HepG2 (cell line): ENCODE measurements around the gene EIF5A. TPM values are rescaled to one million over a fixed set of nuclear protein-coding genes. Genes with fewer than 3 reads are reported as not detected.

Experiments used
- CSRNP1 ChIP-seq: sonication (generic); formaldehyde crosslinking; IDR thresholded peaks from 2 replicates; pipeline ENCODE4 v1.8.1; 2023; ENCODE audit warnings: mild to moderate bottlenecking, missing genetic modification reagents
- DNMT3B ChIP-seq: conservative IDR thresholded peaks from 2 replicates; pipeline ENCODE4 v1.6.1; 2016; ENCODE audit warnings: missing biosample characterization, control low read depth
- GFI1 ChIP-seq: sonication (generic); formaldehyde crosslinking; IDR thresholded peaks from 2 replicates; pipeline ENCODE4 v1.5.0; 2020; ENCODE audit warnings: missing genetic modification reagents, mild to moderate bottlenecking, borderline replicate concordance
- GPBP1L1 ChIP-seq: sonication (generic); formaldehyde crosslinking; IDR thresholded peaks from 2 replicates; pipeline ENCODE4 v1.5.0; 2020; ENCODE audit warnings: mild to moderate bottlenecking, missing genetic modification reagents
- HOXA3 ChIP-seq: sonication (generic); formaldehyde crosslinking; IDR thresholded peaks from 2 replicates; pipeline ENCODE4 v1.5.0; 2020; ENCODE audit warnings: missing genetic modification reagents
- IKZF5 ChIP-seq: IDR thresholded peaks from 2 replicates; pipeline ENCODE4 v1.6.1; 2018; ENCODE audit warnings: missing genetic modification reagents, mild to moderate bottlenecking, missing compliant biosample characterization
- KLF12 ChIP-seq: sonication (generic); formaldehyde crosslinking; IDR thresholded peaks from 2 replicates; pipeline ENCODE4 v1.4.0; 2020; ENCODE audit warnings: missing genetic modification reagents, borderline replicate concordance
- MAFF ChIP-seq: IDR thresholded peaks from 2 replicates; pipeline ENCODE4 v1.6.1; 2011; ENCODE audit warnings: low read depth, low read length, improper control_type of control experiment
- MTF2 ChIP-seq: sonication (generic); formaldehyde crosslinking; IDR thresholded peaks from 2 replicates; pipeline ENCODE4 v1.5.0; 2020; ENCODE audit warnings: missing genetic modification reagents, borderline replicate concordance
- NR2F1 ChIP-seq, 2 experiments: fragments of 450-650 bp in 1 of 2; formaldehyde crosslinking in 1 of 2; IDR thresholded peaks; 2 replicates each; pipeline versions ENCODE4 v1.5.0 to v1.6.1; 2016 to 2020; ENCODE audit warnings: mild to moderate bottlenecking in 1 of 2, missing compliant biosample characterization in 1 of 2, missing genetic modification reagents in 1 of 2, moderate library complexity in 1 of 2
- POGZ ChIP-seq: sonication (generic); formaldehyde crosslinking; IDR thresholded peaks from 2 replicates; pipeline ENCODE4 v1.4.0; 2020; ENCODE audit warnings: mild to moderate bottlenecking, missing genetic modification reagents
- REPIN1 ChIP-seq: sonication (generic); formaldehyde crosslinking; IDR thresholded peaks from 2 replicates; pipeline ENCODE4 v1.8.0; 2022; ENCODE audit warnings: missing genetic modification reagents, low read depth, mild to moderate bottlenecking, borderline replicate concordance
- REXO4 ChIP-seq: sonication (generic); formaldehyde crosslinking; IDR thresholded peaks from 2 replicates; pipeline ENCODE4 v1.8.0; 2022; ENCODE audit warnings: missing genetic modification reagents, mild to moderate bottlenecking, borderline replicate concordance
- SMAD1 ChIP-seq: sonication (generic); formaldehyde crosslinking; IDR thresholded peaks from 2 replicates; pipeline ENCODE4 v1.4.0; 2020; ENCODE audit warnings: missing genetic modification reagents, low read depth, mild to moderate bottlenecking, borderline replicate concordance
- THAP11 ChIP-seq: IDR thresholded peaks from 2 replicates; pipeline ENCODE4 v1.6.1; 2016; ENCODE audit warnings: missing biosample characterization, missing genetic modification reagents
- THYN1 ChIP-seq: sonication (generic); formaldehyde crosslinking; IDR thresholded peaks from 2 replicates; pipeline ENCODE4 v1.8.1; 2023; ENCODE audit warnings: low read depth, mild to moderate bottlenecking, moderate library complexity, missing genetic modification reagents, borderline replicate concordance
- ZBTB38 ChIP-seq: sonication (generic); formaldehyde crosslinking; IDR thresholded peaks from 2 replicates; pipeline ENCODE4 v1.5.1; 2020; ENCODE audit warnings: mild to moderate bottlenecking, missing genetic modification reagents
- ZNF224 ChIP-seq: sonication (generic); formaldehyde crosslinking; IDR thresholded peaks from 2 replicates; pipeline ENCODE4 v1.5.0; 2020; ENCODE audit warnings: mild to moderate bottlenecking, missing genetic modification reagents
- ZNF512B ChIP-seq: sonication (generic); formaldehyde crosslinking; IDR thresholded peaks from 2 replicates; pipeline ENCODE4 v1.5.1; 2020; ENCODE audit warnings: missing genetic modification reagents, mild to moderate bottlenecking, borderline replicate concordance
- ZNF547 ChIP-seq: sonication (generic); formaldehyde crosslinking; IDR thresholded peaks from 2 replicates; pipeline ENCODE4 v1.5.1; 2020; ENCODE audit warnings: mild to moderate bottlenecking, missing genetic modification reagents
- ZNF557 ChIP-seq: sonication (generic); formaldehyde crosslinking; IDR thresholded peaks from 2 replicates; pipeline ENCODE4 v1.4.0; 2020; ENCODE audit warnings: missing genetic modification reagents
- ZNF572 ChIP-seq: sonication (generic); formaldehyde crosslinking; IDR thresholded peaks from 2 replicates; pipeline ENCODE4 v1.5.1; 2020; ENCODE audit warnings: mild to moderate bottlenecking, missing genetic modification reagents
- polyA plus RNA-seq, 8 experiments: library from polyadenylated mRNA; depleted of rRNA in 3 of 8; stranded (reverse) in 7 of 8; unstranded in 1 of 8; fragments of >200 nt; fragmentation: Illumina TruSeq in 4 of 8; extraction: Trizol in 4 of 8; gene quantifications; 2 replicates each; pipeline versions ENCODE4 v1.2.1 to v1.2.3, GENCODE V29; 2011 to 2016; ENCODE audit warnings: low read depth in 4 of 8, missing spikeins in 1 of 8, mixed read lengths in 1 of 8; ENCODE audit not compliant: insufficient read depth in 1 of 8
- total RNA-seq, 5 experiments: library from RNA; depleted of rRNA; stranded (reverse); fragments of >200 nt; fragmentation: Illumina TruSeq; extraction: Trizol; gene quantifications; 2 replicates each; pipeline ENCODE4 v1.2.3, GENCODE V29; 2016; ENCODE audit warnings: low read depth in 1 of 5

EIF5A gene
- total and polyA plus RNA-seq, 2 of the 13 experiments (the other 11 are each of a cell fraction or from before 2014, with no cell fraction given) = 319 to 337 TPM

GRCh38 chr17:7281953-7282751 lies 25.3 kb upstream of the EIF5A start (continued):
- TF ChIP-seq CSRNP1 (CRISPR knock-in tag) (0 out of 2 replicates have a peak, but pooled peaks have one; percentile 19), REXO4 (no peak), HOXA3 (CRISPR knock-in tag) (0 out of 2 replicates have a peak, but pooled peaks have one; percentile 29), POGZ (CRISPR knock-in tag) (no peak), SMAD1 (CRISPR knock-in tag) (no peak), ZNF547 (CRISPR knock-in tag) (no peak), MTF2 (CRISPR knock-in tag) (no peak), ZBTB38 (CRISPR knock-in tag) (0 out of 2 replicates have a peak, but pooled peaks have one; percentile 20), MAFF (no peak), ZNF512B (CRISPR knock-in tag) (no peak), THAP11 (CRISPR knock-in tag) (0 out of 2 replicates have a peak, but pooled peaks have one; percentile 13), DNMT3B (CRISPR knock-in tag) (no peak), IKZF5 (no peak), NR2F1 (CRISPR knock-in tag; IDR thresholded peaks at IDR 0.05) (no peak), ZNF224 (CRISPR knock-in tag) (no peak), GFI1 (CRISPR knock-in tag) (no peak), THYN1 (CRISPR knock-in tag) (no peak), ZNF572 (no peak), GPBP1L1 (CRISPR knock-in tag) (no peak), REPIN1 (CRISPR knock-in tag) (no peak), KLF12 (CRISPR knock-in tag) (no peak), ZNF557 (CRISPR knock-in tag) (peak; percentile 68; the same call in 1 of the 2 replicates)
